GM18511 (cell line): ENCODE measurements around the gene ZNF3.
A peak's percentile ranks its signal among the peaks of the same experiment; 100 is the strongest.

Source experiments
- ATAC-seq: cut with Tn5 transposase; IDR thresholded peaks from one replicate; pipeline ENCODE4 v1.9.1; 2021; ENCODE audit warnings: mild to moderate bottlenecking, moderate library complexity; ENCODE audit not compliant: unreplicated experiment

ZNF3 gene

GRCh38 chr7:100059251-100059739, 22.2 kb downstream of the ZNF3 start:
- ATAC-seq, result no peak

- ATAC-seq, result no peak
These were observed 24.5 kb downstream of the ZNF3 start for GRCh38 chr7:100057006-100057405.

GRCh38 chr7:100053215-100053614, 28.3 kb downstream of the ZNF3 start:
- no peak for ATAC-seq

GRCh38 chr7:100051611-100052010, 29.9 kb downstream of the ZNF3 start:
- no peak for ATAC-seq

GRCh38 chr7:100049441-100050291, 31.9 kb downstream of the ZNF3 start, which contains the start of gene ZSCAN21:
Gene ZSCAN21, plus strand, starts transcription at chr7:100049774. Its CDS starts 7,233 bp downstream, at chr7:100057007.
- peak; percentile 88 for ATAC-seq

GRCh38 chr7:100048680-100049079, 32.8 kb downstream of the ZNF3 start:
- no peak for ATAC-seq

- no peak for ATAC-seq
These were observed 36.8 kb downstream of the ZNF3 start for GRCh38 chr7:100044718-100045117.

- ATAC-seq, result no peak
These were observed 40.9 kb downstream of the ZNF3 start for GRCh38 chr7:100040575-100040974.

GRCh38 chr7:100038326-100038725, 43.2 kb downstream of the ZNF3 start:
- no peak for ATAC-seq

GRCh38 chr7:100035876-100036275, 45.6 kb downstream of the ZNF3 start:
- no peak for ATAC-seq

GRCh38 chr7:100034871-100035510, 46.5 kb downstream of the ZNF3 start:
- no peak for ATAC-seq

- ATAC-seq, result no peak
These were observed 48.0 kb downstream of the ZNF3 start for GRCh38 chr7:100033526-100033925.

- ATAC-seq, result no peak
These were observed 51.9 kb downstream of the ZNF3 start for GRCh38 chr7:100029596-100029995.

- no peak for ATAC-seq
These were observed 54.3 kb downstream of the ZNF3 start for GRCh38 chr7:100027197-100027596.

- no peak for ATAC-seq
These were observed 57.4 kb downstream of the ZNF3 start for GRCh38 chr7:100024020-100024619.

- no peak for ATAC-seq
These were observed 58.0 kb downstream of the ZNF3 start for GRCh38 chr7:100023526-100023925.

- no peak for ATAC-seq
These were observed 58.9 kb downstream of the ZNF3 start for GRCh38 chr7:100022621-100023020.

GRCh38 chr7:100021297-100021696, 60.2 kb downstream of the ZNF3 start:
- ATAC-seq, result no peak
